Fibroblast of pulmonary artery (primary cell): ENCODE measurements around the gene DUOXA2.

Source experiments
- DNase-seq: peaks from one replicate; pipeline ENCODE4 v3.0.0-alpha.2; 2010; ENCODE audit warnings: low read depth
- H3K4me3 ChIP-seq: replicated peaks from 2 replicates; pipeline ENCODE4 v1.5.1; 2011; ENCODE audit warnings: low read depth, mild to moderate bottlenecking, control low read depth, low read length, moderate library complexity
- TF ChIP-seq, protein P1 (sequence below): IDR thresholded peaks from 2 replicates; pipeline ENCODE4 v1.5.1; 2011; ENCODE audit warnings: mild to moderate bottlenecking, control low read depth, low read length, inconsistent platforms; ENCODE audit errors: missing control alignments

Gene DUOXA2

DNA sequence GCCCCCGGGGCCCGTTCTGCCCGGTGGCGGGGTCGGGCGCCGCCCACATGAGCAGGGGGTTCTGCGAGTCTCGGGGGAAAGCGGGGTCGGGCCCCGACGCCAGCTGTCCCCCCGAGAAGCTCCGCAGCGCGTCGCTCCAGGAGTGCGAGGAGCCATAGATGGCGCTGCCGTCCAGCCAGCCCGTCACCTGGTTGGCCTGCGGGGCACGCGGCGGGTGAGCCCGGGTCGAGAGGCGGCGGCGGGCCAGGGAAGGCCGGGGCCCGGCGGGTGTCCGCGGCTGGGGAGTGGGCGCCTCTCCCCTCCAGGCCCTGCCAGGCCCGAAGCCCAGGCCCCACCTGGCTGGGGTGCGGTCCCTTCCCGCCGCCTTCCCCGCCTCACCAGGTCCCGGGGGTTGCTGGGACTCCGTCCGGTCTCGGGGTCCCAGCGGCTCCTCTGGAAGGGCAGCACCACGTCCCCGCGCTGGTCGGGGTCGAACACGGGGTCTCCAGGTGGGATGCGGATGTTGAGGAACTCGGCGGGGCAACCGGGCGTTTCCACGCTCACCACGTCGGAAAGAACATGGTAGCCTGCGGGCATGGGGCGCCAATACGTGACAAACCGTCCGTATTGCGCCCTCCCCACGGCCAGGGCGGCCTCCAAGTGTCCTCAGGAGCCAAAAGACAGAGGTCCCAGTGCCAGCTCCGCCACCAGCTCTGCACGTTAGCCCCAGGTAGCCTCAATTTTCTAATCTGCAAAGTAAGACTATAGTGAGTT, 2.6 kb upstream of the DUOXA2 start:
- H3K4me3 ChIP-seq: no peak overlapping the region
- TF ChIP-seq, protein P1, sequence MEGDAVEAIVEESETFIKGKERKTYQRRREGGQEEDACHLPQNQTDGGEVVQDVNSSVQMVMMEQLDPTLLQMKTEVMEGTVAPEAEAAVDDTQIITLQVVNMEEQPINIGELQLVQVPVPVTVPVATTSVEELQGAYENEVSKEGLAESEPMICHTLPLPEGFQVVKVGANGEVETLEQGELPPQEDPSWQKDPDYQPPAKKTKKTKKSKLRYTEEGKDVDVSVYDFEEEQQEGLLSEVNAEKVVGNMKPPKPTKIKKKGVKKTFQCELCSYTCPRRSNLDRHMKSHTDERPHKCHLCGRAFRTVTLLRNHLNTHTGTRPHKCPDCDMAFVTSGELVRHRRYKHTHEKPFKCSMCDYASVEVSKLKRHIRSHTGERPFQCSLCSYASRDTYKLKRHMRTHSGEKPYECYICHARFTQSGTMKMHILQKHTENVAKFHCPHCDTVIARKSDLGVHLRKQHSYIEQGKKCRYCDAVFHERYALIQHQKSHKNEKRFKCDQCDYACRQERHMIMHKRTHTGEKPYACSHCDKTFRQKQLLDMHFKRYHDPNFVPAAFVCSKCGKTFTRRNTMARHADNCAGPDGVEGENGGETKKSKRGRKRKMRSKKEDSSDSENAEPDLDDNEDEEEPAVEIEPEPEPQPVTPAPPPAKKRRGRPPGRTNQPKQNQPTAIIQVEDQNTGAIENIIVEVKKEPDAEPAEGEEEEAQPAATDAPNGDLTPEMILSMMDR: no peak
- DNase-seq: no peak

DNA sequence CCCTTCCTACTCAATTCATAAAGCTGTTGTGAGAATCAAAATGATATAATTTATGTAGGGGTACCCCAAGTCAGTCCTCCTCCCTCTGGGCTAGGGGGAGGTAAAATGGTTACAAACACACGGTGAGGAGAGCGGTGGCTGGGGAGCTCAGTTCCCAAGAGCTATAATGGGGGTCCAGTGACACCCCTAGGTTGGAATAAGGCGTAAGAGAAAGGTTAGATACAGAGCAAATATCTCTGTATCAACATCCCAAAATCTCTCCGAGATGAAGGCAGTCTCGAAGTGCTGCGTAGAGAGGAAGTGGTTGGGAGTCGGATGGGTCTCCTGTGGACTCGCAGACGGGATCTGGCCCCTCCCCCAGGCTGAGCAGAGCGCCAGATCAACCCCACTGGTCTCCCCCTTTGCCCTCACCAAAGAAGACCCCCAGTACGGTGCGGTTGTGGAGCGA, 2.0 kb upstream of the DUOXA2 start:
- no peak overlapping the region for H3K4me3 ChIP-seq
- no peak for DNase-seq
- TF ChIP-seq, protein P1: no peak

DNA sequence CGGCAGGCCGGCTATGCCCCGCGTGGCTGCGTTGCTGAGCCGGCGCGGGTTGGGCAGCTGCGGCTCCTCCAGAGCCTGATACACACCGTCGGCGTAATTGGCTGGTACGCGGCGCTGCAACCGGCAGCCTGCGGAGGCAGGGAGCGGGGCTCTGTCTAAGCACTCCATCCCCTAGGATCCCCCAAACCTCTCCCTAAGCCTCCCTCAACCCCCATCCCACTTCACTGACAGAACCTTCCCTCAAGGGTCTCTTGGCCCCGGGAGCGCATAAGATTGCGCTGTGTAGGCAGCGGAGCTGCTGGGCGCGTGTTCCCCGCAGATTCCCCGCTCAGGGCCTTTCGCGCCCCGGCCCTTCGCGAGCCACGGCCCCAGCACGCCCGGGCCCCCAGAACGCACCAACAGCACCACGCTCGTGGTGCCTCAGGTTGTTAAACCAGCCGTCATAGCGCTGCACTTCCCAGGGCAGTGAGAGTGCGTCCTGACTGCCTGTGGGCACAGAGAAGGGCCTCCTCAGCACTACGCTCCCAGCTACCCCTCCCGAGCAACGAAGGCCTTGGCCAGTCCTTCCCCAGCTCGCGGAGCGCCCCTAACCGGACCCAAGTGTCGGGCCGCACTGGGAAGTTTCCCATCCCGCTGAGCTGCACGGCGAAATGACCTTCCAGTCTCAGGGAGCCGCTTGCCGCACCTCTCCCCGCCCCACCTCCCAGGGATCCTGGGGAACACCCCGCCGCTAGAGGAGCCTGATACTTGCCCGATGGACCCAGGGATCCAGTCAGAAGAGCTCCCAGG, 1.3 kb upstream of the DUOXA2 start:
- TF ChIP-seq, protein P1: no peak
- DNase-seq: no peak
- no peak overlapping the region for H3K4me3 ChIP-seq

DNA sequence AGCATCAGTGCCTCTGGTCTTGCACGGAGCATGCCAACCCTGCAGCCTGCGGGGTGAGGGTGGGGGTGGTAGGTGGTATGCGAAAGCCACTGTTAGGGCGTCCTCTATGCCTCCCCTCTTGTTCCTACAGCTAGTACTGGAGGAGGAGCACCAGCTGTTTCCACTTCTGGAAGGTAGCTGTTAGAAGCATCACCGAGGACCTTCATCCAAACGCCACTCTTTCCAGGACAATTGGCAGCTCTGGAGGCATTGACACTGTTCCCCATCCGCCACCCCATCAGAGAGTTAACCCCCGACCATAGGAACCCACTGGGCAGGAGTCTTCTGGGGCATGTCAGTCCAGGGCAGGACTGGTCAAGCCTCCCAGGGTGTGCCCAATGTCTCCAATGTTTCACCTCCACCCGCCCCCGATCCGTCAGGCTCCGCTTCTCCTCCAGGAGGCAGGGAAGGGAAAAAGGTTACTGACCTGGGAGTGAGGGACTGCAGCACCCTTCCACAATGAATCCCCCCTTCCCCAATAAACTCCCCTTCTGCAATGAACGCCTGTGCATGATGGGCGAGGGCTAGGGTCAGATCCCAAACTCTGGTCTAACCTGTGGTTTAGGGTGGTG, 641 bp upstream of the DUOXA2 start:
- no peak for DNase-seq
- TF ChIP-seq, protein P1: no peak
- H3K4me3 ChIP-seq: no peak overlapping the region

DNA sequence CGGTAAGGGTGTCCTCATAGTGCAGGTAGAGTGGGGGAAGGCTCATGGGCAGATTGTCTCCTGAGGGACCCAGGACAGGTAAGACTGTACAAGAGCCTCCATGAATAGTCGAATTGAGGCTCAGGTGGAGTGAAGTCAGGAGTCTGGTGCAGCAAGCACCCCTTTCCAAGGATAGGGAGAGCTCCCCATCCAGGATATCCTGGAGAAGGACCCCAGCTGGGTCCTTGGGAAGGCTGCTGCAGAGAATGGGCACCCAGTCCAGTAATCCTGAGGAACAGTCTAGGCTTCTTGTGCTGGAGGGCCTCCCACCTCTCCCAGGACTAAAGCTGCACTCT, 592 bp downstream of the DUOXA2 start:
- DNase-seq: no peak
- no peak overlapping the region for H3K4me3 ChIP-seq
- TF ChIP-seq, protein P1: no peak

DNA sequence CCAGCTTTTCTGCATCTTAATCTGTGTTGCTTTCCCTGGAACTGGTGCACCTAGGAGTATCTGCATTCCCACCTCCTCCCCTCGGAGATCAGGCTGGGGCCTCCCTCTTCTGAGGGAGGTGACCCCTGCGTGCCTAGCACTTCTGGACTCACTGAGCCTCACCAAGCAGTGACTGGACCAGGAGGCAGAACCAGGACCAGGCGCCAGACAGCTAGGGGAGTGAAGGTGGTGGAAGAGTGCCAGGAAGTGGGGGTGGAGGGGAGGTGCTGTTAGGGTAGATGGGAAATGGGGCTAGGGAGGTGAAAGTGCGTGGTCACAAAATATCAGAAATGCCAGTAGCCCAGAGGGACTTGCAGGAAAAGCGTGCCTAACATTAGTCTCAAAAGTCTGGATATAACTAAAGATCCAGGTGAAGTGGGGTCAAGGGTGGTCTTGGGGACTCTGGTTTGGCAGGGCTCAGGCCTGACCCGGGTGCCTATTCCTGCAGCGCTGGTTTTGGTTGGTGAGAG, 1.2 kb downstream of the DUOXA2 start:
- TF ChIP-seq, protein P1: no peak
- no peak for DNase-seq
- H3K4me3 ChIP-seq: no peak overlapping the region
